Uterus (tissue), 4 donors: Measurements from ENCODE around the gene SLIT3. TPM values are rescaled to one million over a fixed set of nuclear protein-coding genes. Genes with fewer than 3 reads are reported as not detected.

Experiments
- DNase-seq, 2 donors: peaks; one replicate each; pipeline ENCODE4 v3.0.0-alpha.2; 2019 to 2020
- H3K27ac ChIP-seq, 2 donors: fragments of 200-600 bp; sonication (generic); 1 replicate in 1 of 2; 2 replicates in 1 of 2; pipeline ENCODE4 v1.5.1; 2016 to 2018
- H3K27me3 ChIP-seq, 2 donors: fragments of 200-600 bp; sonication (generic); one replicate each; pipeline ENCODE4 v1.5.1; 2018 to 2019; ENCODE audit warnings: control low read depth in 1 of 2
- H3K36me3 ChIP-seq, 2 donors: fragments of 200-600 bp; sonication (generic); one replicate each; pipeline ENCODE4 v1.5.1; 2019; ENCODE audit warnings: control low read depth in 1 of 2
- H3K4me1 ChIP-seq, 2 donors: fragments of 200-600 bp; sonication (generic); one replicate each; pipeline ENCODE4 v1.5.1; 2018 to 2019; ENCODE audit warnings: control low read depth in 1 of 2
- H3K4me3 ChIP-seq, 2 donors: fragments of 200-600 bp; sonication (generic); 1 replicate in 1 of 2; 2 replicates in 1 of 2; pipeline ENCODE4 v1.5.1; 2018 to 2019; ENCODE audit warnings: mild to moderate bottlenecking in 1 of 2
- H3K9me3 ChIP-seq, 2 donors: fragments of 200-600 bp; sonication (generic); one replicate each; pipeline ENCODE4 v1.5.1; 2019; ENCODE audit warnings: control low read depth in 1 of 2
- CTCF ChIP-seq, 4 experiments: fragments of 200-600 bp in 2 of 4; fragments of 450-650 bp in 2 of 4; sonication (generic) in 2 of 4; IDR thresholded peaks; one replicate each; pipeline ENCODE4 v1.5.1; 2016 to 2019; ENCODE audit warnings: antibody characterized with exemption in 4 of 4, mild to moderate bottlenecking in 2 of 4, moderate library complexity in 1 of 4
- POLR2A ChIP-seq, 2 donors: fragments of 450-650 bp; IDR thresholded peaks; one replicate each; pipeline ENCODE4 v1.6.1; 2016; ENCODE audit warnings: antibody characterized with exemption in 2 of 2, mild to moderate bottlenecking in 1 of 2, moderate library complexity in 1 of 2
- intact Hi-C: fragments of 100-400 bp; cut with DNase I; formaldehyde crosslinking; loops from one replicate; pipeline ENCODE4 v1.15.1; 2023; ENCODE audit warnings: low total_unique reads
- total RNA-seq, 4 donors: library from RNA; depleted of rRNA in 3 of 4; stranded (reverse); fragments of >200 nt in 3 of 4; gene quantifications; one replicate each; pipeline versions ENCODE4 v1.1.0 to v1.2.4, GENCODE V29; 2014 to 2023
- donor health status: DM: yes; HTN: yes; CAD: no.

SLIT3 gene
- total RNA-seq, 4 donors from 2014 or later: 9.4 to 62.2 (median 28.1) TPM

GRCh38 chr5:169242175-169242848, 58.6 kb downstream of the SLIT3 start:
- H3K27me3 ChIP-seq: no peaks in the 10 kb centered on the region
- intact Hi-C loops: no loop called here
- no peaks in the 10 kb centered on the region for H3K36me3 ChIP-seq
- H3K27ac ChIP-seq: no peak overlapping the region
- no peaks in the 10 kb centered on the region for H3K4me1 ChIP-seq
- DNase-seq: no peak
- H3K4me3 ChIP-seq: no peak overlapping the region
- no peak for TF ChIP-seq CTCF (IDR thresholded peaks at IDR 0.05)
- H3K9me3 ChIP-seq: peaks cover 0 to 3% of the 10 kb centered on the region in 2 donors

GRCh38 chr5:169229342-169229892, 71.5 kb downstream of the SLIT3 start:
- H3K4me3 ChIP-seq: no peak overlapping the region
- intact Hi-C loops: no loop called here
- DNase-seq: no peak
- TF ChIP-seq POLR2A (IDR thresholded peaks at IDR 0.05): no peak
- TF ChIP-seq CTCF (IDR thresholded peaks at IDR 0.05): no peak
- H3K27me3 ChIP-seq: no peaks in the 10 kb centered on the region
- H3K4me1 ChIP-seq: no peaks in the 10 kb centered on the region
- H3K27ac ChIP-seq: no peak overlapping the region
- no peaks in the 10 kb centered on the region for H3K36me3 ChIP-seq
- no peaks in the 10 kb centered on the region for H3K9me3 ChIP-seq

- Histone ChIP-seq H3K4me3 (no peak overlapping the region), H3K4me1 (no peaks in the 10 kb centered on the region), H3K27ac (no peak overlapping the region), H3K27me3 (no peaks in the 10 kb centered on the region), H3K36me3 (no peaks in the 10 kb centered on the region), H3K9me3 (no peaks in the 10 kb centered on the region)
- no peak for DNase-seq
- TF ChIP-seq CTCF (IDR thresholded peaks at IDR 0.05): no peak
- TF ChIP-seq POLR2A (IDR thresholded peaks at IDR 0.05): no peak
- intact Hi-C loops: no loop called here
These were observed 74.0 kb downstream of the SLIT3 start for GRCh38 chr5:169226895-169227294.

- no peaks in the 10 kb centered on the region for H3K27me3 ChIP-seq
- DNase-seq: no peak
- intact Hi-C loops: no loop called here
- TF ChIP-seq POLR2A (IDR thresholded peaks at IDR 0.05) (no peak), CTCF (IDR thresholded peaks at IDR 0.05) (no peak)
- no peaks in the 10 kb centered on the region for H3K36me3 ChIP-seq
- H3K4me1 ChIP-seq: no peaks in the 10 kb centered on the region
- no peaks in the 10 kb centered on the region for H3K9me3 ChIP-seq
- H3K27ac ChIP-seq: no peak overlapping the region
- H3K4me3 ChIP-seq: no peak overlapping the region
These were observed 75.0 kb downstream of the SLIT3 start for GRCh38 chr5:169225830-169226356.

GRCh38 chr5:169223595-169223953, 77.4 kb downstream of the SLIT3 start:
- intact Hi-C loops: no loop called here
- no peak for TF ChIP-seq POLR2A (IDR thresholded peaks at IDR 0.05)
- TF ChIP-seq CTCF (IDR thresholded peaks at IDR 0.05): no peak
- no peak overlapping the region for H3K27ac ChIP-seq

More at GRCh38 chr5:169223595-169223953, 77.4 kb downstream of the SLIT3 start:
- Histone ChIP-seq H3K9me3 (no peaks in the 10 kb centered on the region), H3K4me1 (no peaks in the 10 kb centered on the region), H3K36me3 (no peaks in the 10 kb centered on the region), H3K4me3 (no peak overlapping the region), H3K27me3 (no peaks in the 10 kb centered on the region)
- DNase-seq: no peak
